ENCODE data around the gene FXR1.

Gene FXR1

DNA sequence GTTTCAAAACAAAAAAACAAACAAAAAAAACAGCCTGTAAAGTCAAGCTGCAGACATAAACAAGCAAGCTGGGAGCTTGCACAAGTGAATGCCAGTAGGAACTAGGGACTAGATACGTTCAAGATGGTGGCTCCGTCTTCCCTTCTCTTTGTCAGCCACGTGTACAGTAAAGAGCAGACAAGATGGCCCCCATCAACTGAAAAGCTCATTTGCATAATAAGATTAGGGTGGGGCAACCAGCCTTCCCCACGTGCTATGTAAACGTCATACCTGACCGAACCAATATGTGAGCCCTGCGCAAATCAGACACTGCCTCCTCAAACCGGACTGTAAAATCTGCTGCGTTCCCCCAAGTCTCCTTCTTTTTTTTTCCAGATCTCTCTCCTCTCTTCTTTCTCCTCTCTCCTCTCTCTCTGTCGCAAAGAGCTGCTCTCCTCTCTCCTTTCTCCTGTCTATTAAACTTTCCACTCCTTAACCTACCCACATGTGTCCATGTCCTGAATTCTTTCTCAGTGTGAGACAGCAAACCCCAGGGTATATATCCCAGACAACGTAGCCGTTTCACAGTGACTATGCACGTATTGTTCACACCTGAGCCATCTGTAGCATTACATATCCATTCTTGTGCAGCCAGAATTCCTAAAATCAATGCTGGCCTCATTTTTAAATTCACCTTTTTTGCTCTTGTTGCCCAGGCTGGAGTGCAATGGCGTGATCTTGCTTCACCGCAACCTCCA is 31.2 kb upstream of the FXR1 start:
- no peak overlapping the region for H3K4me3 ChIP-seq (ENCODE audit: severe bottlenecking)
- ATAC-seq (ENCODE audit: low read depth) (no peak), DNase-seq (ENCODE audit: low spot score) (no peak)
- H3K4me1 ChIP-seq (ENCODE audit: insufficient read depth, poor library complexity, severe bottlenecking), result no peaks in the 10 kb centered on the region
- TF ChIP-seq, protein P1, sequence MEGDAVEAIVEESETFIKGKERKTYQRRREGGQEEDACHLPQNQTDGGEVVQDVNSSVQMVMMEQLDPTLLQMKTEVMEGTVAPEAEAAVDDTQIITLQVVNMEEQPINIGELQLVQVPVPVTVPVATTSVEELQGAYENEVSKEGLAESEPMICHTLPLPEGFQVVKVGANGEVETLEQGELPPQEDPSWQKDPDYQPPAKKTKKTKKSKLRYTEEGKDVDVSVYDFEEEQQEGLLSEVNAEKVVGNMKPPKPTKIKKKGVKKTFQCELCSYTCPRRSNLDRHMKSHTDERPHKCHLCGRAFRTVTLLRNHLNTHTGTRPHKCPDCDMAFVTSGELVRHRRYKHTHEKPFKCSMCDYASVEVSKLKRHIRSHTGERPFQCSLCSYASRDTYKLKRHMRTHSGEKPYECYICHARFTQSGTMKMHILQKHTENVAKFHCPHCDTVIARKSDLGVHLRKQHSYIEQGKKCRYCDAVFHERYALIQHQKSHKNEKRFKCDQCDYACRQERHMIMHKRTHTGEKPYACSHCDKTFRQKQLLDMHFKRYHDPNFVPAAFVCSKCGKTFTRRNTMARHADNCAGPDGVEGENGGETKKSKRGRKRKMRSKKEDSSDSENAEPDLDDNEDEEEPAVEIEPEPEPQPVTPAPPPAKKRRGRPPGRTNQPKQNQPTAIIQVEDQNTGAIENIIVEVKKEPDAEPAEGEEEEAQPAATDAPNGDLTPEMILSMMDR (IDR thresholded peaks at IDR 0.05; ENCODE audit: poor library complexity, severe bottlenecking), result no peak
- no peak overlapping the region for H3K27ac ChIP-seq (ENCODE audit: poor library complexity, severe bottlenecking)
- no peaks in the 10 kb centered on the region for H3K27me3 ChIP-seq (ENCODE audit: insufficient read depth, poor library complexity, severe bottlenecking)
- H3K9me3 ChIP-seq (ENCODE audit: severe bottlenecking), result no peaks in the 10 kb centered on the region
- H3K36me3 ChIP-seq (ENCODE audit: low read depth), result no peaks in the 10 kb centered on the region

DNA sequence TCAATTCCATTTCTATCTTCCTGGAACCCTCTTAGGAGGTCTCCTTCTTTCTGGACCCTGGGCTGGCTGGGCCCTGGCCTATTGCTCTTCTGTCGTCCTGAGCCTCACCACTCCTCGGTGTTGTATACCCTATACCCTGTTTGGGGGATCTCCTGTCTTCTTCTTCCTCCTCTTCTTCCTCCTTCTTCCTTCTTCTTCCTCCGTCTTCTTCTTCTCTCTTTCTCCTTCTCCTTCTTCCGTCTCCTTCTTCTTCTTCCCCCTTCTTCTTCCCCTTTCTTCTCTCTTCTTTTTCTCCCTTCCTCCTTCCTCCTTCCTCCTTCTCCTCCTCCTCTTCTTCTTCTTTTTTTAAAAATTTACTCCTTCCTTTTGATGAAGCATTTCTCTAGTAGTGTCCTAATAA is 30.4 kb upstream of the FXR1 start:
- H3K9me3 ChIP-seq (ENCODE audit: severe bottlenecking), result no peaks in the 10 kb centered on the region
- no peak for ATAC-seq (ENCODE audit: low read depth)
- H3K36me3 ChIP-seq (ENCODE audit: low read depth), result no peaks in the 10 kb centered on the region
- no peak overlapping the region for H3K4me3 ChIP-seq (ENCODE audit: severe bottlenecking)
- H3K27ac ChIP-seq (ENCODE audit: poor library complexity, severe bottlenecking), result no peak overlapping the region
- TF ChIP-seq, protein P1 (IDR thresholded peaks at IDR 0.05; ENCODE audit: poor library complexity, severe bottlenecking), result no peak
- no peak for DNase-seq (ENCODE audit: low spot score)
- H3K27me3 ChIP-seq (ENCODE audit: insufficient read depth, poor library complexity, severe bottlenecking), result no peaks in the 10 kb centered on the region
- no peaks in the 10 kb centered on the region for H3K4me1 ChIP-seq (ENCODE audit: insufficient read depth, poor library complexity, severe bottlenecking)

DNA sequence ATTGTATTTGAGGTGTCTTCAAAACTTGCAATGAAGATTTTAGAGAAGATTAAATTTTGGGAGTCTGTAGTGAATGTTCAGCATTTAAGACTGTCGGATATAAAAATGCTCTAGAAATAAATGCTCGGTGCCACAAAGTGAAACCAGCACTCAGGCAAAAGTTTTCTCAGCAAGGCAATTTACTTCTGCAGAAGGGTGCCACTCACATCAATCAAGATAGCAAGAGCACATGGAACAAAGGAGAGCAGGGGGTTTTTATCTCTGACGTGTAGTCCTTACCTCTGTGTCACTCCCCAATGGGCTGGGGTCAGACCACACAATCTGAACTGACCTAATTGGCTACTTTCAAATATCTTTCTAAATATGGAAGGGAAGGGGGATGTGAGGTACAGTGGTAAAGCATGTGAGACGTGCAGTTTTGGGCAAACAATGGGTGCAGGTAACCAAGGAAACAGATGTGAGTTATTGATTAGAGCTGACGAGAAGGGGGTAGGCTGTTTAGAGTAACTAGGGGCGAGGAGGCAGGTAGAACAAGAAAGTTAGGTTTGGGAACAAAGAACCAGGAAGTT is 23.4 kb upstream of the FXR1 start:
- ATAC-seq (ENCODE audit: low read depth) (no peak), DNase-seq (ENCODE audit: low spot score) (no peak)
- no peaks in the 10 kb centered on the region for H3K27me3 ChIP-seq (ENCODE audit: insufficient read depth, poor library complexity, severe bottlenecking)
- H3K4me3 ChIP-seq (ENCODE audit: severe bottlenecking), result no peak overlapping the region
- H3K4me1 ChIP-seq (ENCODE audit: insufficient read depth, poor library complexity, severe bottlenecking), result no peaks in the 10 kb centered on the region
- H3K27ac ChIP-seq (ENCODE audit: poor library complexity, severe bottlenecking), result no peak overlapping the region
- TF ChIP-seq, protein P1 (IDR thresholded peaks at IDR 0.05; ENCODE audit: poor library complexity, severe bottlenecking), result no peak
- no peaks in the 10 kb centered on the region for H3K9me3 ChIP-seq (ENCODE audit: severe bottlenecking)
- no peaks in the 10 kb centered on the region for H3K36me3 ChIP-seq (ENCODE audit: low read depth)

DNA sequence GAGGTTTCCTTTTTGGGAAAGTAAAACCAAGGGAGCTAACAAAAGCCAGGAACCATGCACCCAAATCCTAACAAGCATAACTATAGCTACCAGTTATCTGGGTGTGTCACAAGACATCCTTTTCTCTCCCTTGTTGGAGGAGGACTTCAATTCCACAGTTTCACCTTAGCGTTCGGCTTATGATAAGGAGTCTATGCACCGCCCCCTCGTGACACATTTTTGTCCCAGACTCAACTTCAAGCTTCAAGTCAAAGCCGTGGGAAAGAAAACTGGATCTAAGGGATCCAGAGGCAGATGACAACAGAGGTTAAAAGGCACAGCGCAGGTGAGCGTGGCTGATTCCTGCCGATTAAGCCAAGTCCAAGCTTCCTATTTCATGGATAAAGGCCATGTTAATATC is 13.9 kb upstream of the FXR1 start:
- no peaks in the 10 kb centered on the region for H3K9me3 ChIP-seq (ENCODE audit: severe bottlenecking)
- ATAC-seq (ENCODE audit: low read depth) (no peak), DNase-seq (ENCODE audit: low spot score) (no peak)
- H3K36me3 ChIP-seq (ENCODE audit: low read depth), result no peaks in the 10 kb centered on the region
- no peak overlapping the region for H3K27ac ChIP-seq (ENCODE audit: poor library complexity, severe bottlenecking)
- TF ChIP-seq, protein P1 (IDR thresholded peaks at IDR 0.05; ENCODE audit: poor library complexity, severe bottlenecking), result no peak
- no peaks in the 10 kb centered on the region for H3K27me3 ChIP-seq (ENCODE audit: insufficient read depth, poor library complexity, severe bottlenecking)
- H3K4me1 ChIP-seq (ENCODE audit: insufficient read depth, poor library complexity, severe bottlenecking), result no peaks in the 10 kb centered on the region
- no peak overlapping the region for H3K4me3 ChIP-seq (ENCODE audit: severe bottlenecking)
